ENCODE results near the gene FBXL17.

DNA sequence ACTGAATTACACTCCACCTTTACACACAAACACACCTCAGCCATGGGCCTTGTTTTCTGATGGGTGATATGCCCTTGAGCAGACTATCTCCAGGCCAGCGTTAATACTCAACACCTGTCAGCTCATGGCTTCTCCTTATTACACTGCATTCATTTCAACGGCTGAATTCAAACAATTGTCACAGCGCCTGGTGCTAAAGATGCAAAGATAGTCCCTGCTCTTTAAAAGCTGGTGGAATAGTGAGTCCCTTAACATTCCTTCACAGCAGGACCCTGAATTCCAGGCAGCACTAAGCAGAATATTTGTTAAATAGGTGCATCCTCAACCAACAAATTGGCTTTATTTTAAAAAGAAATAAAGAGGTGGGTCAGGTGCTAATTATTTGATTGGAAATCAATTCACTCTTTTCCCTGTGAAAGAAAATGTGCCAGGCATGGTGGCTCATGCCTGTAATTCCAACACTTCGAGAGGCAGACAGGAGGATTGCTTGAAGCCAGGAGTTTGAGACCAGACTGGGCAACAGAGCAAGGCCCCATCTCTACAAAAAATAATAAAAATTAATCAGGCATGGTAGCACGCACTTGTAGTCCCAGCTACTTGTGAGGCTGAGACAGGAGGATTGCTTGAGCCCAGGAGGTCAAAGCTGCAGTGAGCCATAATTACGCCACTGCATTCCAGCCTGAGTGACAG is 555.4 kb downstream of the FBXL17 start:
- TF ChIP-seq, protein P1, sequence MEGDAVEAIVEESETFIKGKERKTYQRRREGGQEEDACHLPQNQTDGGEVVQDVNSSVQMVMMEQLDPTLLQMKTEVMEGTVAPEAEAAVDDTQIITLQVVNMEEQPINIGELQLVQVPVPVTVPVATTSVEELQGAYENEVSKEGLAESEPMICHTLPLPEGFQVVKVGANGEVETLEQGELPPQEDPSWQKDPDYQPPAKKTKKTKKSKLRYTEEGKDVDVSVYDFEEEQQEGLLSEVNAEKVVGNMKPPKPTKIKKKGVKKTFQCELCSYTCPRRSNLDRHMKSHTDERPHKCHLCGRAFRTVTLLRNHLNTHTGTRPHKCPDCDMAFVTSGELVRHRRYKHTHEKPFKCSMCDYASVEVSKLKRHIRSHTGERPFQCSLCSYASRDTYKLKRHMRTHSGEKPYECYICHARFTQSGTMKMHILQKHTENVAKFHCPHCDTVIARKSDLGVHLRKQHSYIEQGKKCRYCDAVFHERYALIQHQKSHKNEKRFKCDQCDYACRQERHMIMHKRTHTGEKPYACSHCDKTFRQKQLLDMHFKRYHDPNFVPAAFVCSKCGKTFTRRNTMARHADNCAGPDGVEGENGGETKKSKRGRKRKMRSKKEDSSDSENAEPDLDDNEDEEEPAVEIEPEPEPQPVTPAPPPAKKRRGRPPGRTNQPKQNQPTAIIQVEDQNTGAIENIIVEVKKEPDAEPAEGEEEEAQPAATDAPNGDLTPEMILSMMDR (conservative IDR thresholded peaks at IDR 0.05; ENCODE audit: low read length) = no peak
- TF ChIP-seq EZH2phosphoT487 (IDR thresholded peaks at IDR 0.05; ENCODE audit: borderline replicate concordance) = no peak
